ENCODE results near the gene DZIP1. TPM values are rescaled to one million over a fixed set of nuclear protein-coding genes. Genes with fewer than 3 reads are reported as not detected.

The DZIP1 gene
- total RNA-seq, 2 donors from 2014 or later: 0.29 TPM; not detected in 1

DNA sequence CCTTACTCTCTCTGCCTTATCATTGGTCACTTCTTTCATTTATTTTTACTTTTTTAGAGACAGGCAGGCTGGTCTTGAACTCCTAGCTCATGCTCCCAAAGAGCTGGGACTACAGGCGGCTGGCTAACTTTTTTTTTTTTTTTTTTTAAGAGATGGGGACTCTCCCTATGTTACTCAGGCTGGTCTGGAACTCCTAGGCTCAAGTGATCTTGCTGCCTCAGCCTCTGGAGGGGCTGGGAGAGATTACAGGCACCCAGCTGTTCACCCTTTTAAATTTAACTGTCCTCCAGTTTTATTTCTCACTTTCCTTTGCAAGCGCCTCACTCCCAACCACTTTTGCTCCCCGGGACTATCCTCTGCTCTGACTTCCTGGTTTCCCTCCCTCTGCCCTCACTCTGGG lies 97.6 kb downstream of the DZIP1 start:
- Mint-ChIP-seq H3K36me3 (peaks cover 0 to 8% of the 10 kb centered on the region in 2 donors), H3K27ac (no peak overlapping the region), H3K9me3 (no peaks in the 10 kb centered on the region)
- DNase-seq (ENCODE audit: low spot score in 2 of 2) (no peak), ATAC-seq (no peak)

DNA sequence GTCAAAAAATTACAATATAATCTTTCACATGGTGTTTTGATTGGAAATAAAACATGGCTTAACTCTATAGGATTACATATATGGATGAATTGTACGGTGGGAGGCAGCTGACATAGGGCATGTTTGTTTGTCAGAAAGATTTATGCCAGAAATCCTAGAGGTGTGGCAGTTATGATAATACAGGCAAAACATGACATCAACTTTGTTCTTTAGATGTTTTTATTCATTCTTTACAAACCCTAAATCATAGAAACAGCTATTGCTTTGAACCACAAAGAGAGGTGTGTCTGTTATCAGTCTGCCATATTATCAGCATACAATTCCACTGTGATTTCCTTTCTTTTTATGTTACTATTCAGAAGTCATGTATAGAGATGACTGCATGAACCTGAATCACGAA lies 100.2 kb downstream of the DZIP1 start:
- Mint-ChIP-seq H3K36me3 (no peaks in the 10 kb centered on the region), H3K27ac (no peak overlapping the region), H3K9me3 (no peaks in the 10 kb centered on the region)
- DNase-seq (ENCODE audit: low spot score in 2 of 2) (no peak), ATAC-seq (no peak)

DNA sequence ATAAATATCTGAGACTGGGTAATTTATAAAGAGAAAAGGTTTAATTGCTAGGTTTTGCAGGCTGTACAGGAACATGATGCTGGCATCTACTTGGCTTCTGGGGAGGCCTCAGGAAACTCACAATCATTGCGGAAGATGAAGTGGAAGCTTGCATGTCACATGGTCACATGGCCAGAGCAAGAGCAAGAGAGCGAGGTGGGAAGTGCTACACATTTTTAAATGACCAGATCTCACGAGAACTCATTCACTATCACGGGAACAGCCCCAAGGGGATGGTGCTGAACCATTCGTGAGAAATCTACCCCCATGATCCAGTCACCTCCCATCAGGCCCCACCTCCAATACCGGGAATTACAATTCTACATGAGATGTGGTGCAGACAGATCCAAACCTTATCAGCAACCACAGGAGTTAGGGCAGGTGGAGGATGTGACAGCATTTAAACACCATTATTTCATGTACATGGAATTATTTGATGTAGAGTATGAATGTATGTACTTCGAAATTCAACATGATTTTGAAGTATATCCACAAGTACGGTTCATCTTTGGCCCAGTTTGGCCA lies 102.5 kb downstream of the DZIP1 start:
- no peak for ATAC-seq
- Mint-ChIP-seq H3K27ac (no peak overlapping the region), H3K36me3 (no peaks in the 10 kb centered on the region), H3K9me3 (no peaks in the 10 kb centered on the region)
- DNase-seq (ENCODE audit: low spot score in 2 of 2): no peak

DNA sequence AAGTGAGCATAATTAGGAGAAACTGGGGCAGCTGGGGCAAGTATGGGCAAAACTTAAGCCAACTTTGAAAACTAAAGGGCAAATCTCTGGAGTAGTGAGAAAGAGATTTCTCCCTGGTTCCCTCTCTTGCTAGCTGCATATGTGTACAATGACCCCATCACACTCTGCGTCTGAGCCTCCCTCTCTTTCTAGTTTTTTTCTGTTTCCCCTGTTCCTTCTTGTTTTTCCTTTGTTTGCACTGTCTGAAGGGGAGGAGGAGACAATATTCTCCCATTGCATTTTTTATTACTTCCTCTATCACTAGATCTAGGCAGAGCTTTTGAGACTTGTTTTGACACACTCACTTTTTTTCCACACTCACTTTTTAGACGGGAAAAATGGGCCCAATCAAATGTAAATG lies 103.2 kb downstream of the DZIP1 start:
- H3K27ac Mint-ChIP-seq: no peak overlapping the region
- no peak for DNase-seq (ENCODE audit: low spot score in 2 of 2)
- no peak for ATAC-seq
- no peaks in the 10 kb centered on the region for H3K9me3 Mint-ChIP-seq
- no peaks in the 10 kb centered on the region for H3K36me3 Mint-ChIP-seq

DNA sequence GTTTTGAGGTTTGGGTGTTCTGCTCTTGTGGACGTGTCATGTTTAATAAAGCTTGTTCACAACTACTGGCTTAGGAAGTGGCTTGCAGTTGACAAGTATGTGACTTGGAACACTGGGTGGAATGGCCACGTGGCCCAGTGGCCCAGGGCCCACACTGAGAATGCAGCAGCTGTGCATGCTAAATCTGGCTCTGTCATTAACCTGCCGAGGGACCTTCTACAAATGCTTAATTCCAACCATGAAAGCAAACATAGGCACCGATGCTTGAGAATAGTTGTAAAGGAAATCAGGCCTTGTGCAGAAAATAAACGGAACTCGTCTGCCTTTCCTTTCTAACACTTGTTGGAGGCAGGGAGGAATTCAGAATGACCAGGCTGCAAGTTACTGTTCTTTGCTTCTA lies 103.6 kb downstream of the DZIP1 start:
- Mint-ChIP-seq H3K36me3 (no peaks in the 10 kb centered on the region), H3K27ac (no peak overlapping the region), H3K9me3 (no peaks in the 10 kb centered on the region)
- ATAC-seq (no peak), DNase-seq (ENCODE audit: low spot score in 2 of 2) (no peak)

DNA sequence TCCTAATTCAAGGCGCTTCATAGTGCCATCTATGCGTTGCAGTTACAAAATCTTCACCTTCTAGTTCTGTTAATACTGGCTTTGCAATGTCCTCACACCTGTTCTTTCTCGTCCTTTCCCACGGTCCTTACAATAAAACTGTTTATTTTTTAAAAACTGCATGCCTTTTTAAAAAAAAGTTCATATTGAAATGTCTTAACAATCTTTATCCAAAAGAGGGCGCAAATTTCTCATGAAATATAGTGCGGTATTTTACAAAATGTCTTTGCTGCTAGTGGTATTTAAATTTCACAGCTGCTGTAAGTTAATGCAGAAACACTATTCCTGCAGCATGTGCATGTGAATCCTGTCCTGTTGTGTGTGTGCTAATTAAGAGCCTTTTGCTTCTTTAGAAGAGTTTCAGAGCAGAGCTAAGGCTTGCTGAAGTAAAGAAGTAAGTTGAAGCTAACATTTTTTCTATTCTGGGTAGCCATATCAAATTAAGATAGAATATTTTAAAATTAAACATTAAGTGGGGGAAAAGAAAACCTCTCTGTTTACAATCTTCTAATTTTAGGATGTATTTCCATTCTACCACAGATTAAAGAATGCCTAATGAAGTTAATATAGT lies 107.8 kb downstream of the DZIP1 start:
- Mint-ChIP-seq H3K9me3 (no peaks in the 10 kb centered on the region), H3K36me3 (no peaks in the 10 kb centered on the region), H3K27ac (no peak overlapping the region)
- ATAC-seq (no peak), DNase-seq (ENCODE audit: low spot score in 2 of 2) (no peak)

GRCh38 chr13:95535243-95535642 lies 109.3 kb downstream of the DZIP1 start:
- ATAC-seq (peak; percentile 79 to 96), DNase-seq (ENCODE audit: low spot score in 2 of 2) (no peak)
- Mint-ChIP-seq H3K27ac (peak overlapping the region in 1 of 2 donors; percentile 1), H3K9me3 (no peaks in the 10 kb centered on the region), H3K36me3 (no peaks in the 10 kb centered on the region)

DNA sequence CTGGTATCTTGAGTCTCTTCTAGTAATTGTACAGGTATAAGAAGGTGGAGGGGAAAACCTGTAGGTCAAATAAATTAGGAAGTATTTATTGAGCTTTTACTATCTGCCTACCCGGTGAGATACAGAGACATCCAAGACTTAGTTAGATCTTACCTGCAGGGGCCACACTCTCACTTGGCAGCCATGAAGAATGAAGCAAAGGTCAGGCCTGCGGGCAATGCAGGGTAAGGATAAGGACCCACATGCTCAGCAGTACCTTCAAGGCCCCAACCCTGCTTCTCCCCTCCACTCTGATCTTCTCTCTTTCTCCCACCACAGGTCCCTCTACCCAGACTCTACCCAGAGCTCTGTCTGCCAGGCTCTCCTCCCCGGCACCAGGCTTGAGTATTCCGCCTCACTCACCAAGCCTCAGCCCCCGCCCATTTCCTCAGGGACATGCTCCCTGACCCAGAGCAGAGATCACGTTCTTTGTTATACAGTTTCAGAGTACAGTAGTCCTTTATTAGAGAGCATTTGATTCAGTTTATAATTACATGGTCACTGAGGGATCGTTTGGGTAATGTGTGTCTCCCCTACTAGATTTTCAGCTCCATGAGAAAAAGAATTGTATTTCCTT lies 110.9 kb downstream of the DZIP1 start:
- DNase-seq (ENCODE audit: low spot score in 2 of 2): no peak
- ATAC-seq: no peak
- H3K27ac Mint-ChIP-seq: no peak overlapping the region
- peaks cover 0 to under 1% of the 10 kb centered on the region in 2 donors for H3K9me3 Mint-ChIP-seq
- H3K36me3 Mint-ChIP-seq: peaks cover under 1% of the 10 kb centered on the region in 2 donors

DNA sequence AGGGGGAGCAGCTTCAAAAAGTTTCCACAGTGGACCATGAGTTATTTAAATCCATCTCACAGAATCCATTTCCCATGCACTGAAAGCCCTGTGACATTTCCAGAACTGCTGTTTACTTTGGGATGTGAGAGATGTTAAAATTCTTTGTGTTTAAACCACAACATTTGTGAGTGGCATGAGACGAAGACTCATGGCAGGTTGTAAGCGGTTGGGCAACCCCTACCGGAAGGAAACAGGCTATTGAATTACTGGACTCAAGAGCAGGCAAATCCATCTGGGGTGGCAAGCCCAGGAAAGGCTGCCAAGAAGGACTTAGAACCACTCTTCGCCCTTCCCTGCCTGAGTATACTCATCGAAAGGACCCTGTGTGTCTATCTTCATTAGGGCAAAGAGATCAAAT lies 114.3 kb downstream of the DZIP1 start:
- Mint-ChIP-seq H3K36me3 (peaks cover 9 to 10% of the 10 kb centered on the region in 2 donors), H3K9me3 (peaks cover 4 to 8% of the 10 kb centered on the region in 2 donors), H3K27ac (no peak overlapping the region)
- ATAC-seq: no peak
- no peak for DNase-seq (ENCODE audit: low spot score in 2 of 2)

Other genes starting within 250 kb of the DZIP1 start
- gene CLDN10, start 92.0 kb downstream of the DZIP1 start, total RNA-seq: not detected
- gene DNAJC3, start 32.4 kb upstream of the DZIP1 start, total RNA-seq: 10 to 100 TPM; 12.8 to 16.1 TPM